HFFc6 (cell line): Measurements from ENCODE around the gene SESN1. TPM values are rescaled to one million over a fixed set of nuclear protein-coding genes. Genes with fewer than 3 reads are reported as not detected.
A peak's percentile ranks its signal among the peaks of the same experiment; 100 is the strongest.
"Not testable (repeated sequence)": the region's sequence is repeated elsewhere in the genome, so short reads cannot be mapped to it uniquely, and the experiment has no call there.

Experiments
- DNase-seq: peaks from one replicate; pipeline ENCODE4 v3.0.0-alpha.2; 2018
- H3K27ac Mint-ChIP-seq: 2 replicates; pipeline ENCODE4 v1.8.0; 2020; ENCODE audit warnings: mild to moderate bottlenecking, mixed read lengths
- H3K27me3 Mint-ChIP-seq: 2 replicates; pipeline ENCODE4 v1.8.0; 2021; ENCODE audit warnings: mild to moderate bottlenecking, moderate library complexity, mixed read lengths; ENCODE audit not compliant: insufficient read depth
- H3K36me3 Mint-ChIP-seq: 2 replicates; pipeline ENCODE4 v1.8.0; 2021; ENCODE audit warnings: low read depth, mixed read lengths
- H3K4me1 Mint-ChIP-seq: 2 replicates; pipeline ENCODE4 v1.8.0; 2020; ENCODE audit warnings: low read depth, mixed read lengths
- H3K4me3 Mint-ChIP-seq: 2 replicates; pipeline ENCODE4 v1.8.0; 2020; ENCODE audit warnings: mild to moderate bottlenecking, moderate library complexity, mixed read lengths
- H3K9me3 Mint-ChIP-seq: 2 replicates; pipeline ENCODE4 v1.8.0; 2020; ENCODE audit warnings: mild to moderate bottlenecking, mixed read lengths
- CTCF ChIP-seq: fragments of 200-600 bp; sonication (generic); IDR thresholded peaks from 2 replicates; pipeline ENCODE4 v1.5.0; 2021; ENCODE audit warnings: antibody characterized with exemption, mild to moderate bottlenecking
- total RNA-seq, 6 experiments: library from RNA; stranded (reverse); fragmentation: NEBNext Ultra II Directional; extraction: Animal tissue kit (Norgen Biotek cat#: 25700); gene quantifications; 2 replicates in 1 of 6; 3 replicates in 5 of 6; pipeline ENCODE4 v1.2.3, GENCODE V29; 2021

The SESN1 gene
- total RNA-seq, 6 experiments from 2014 or later, result 12.1 to 16.9 (median 13.7) TPM

DNA sequence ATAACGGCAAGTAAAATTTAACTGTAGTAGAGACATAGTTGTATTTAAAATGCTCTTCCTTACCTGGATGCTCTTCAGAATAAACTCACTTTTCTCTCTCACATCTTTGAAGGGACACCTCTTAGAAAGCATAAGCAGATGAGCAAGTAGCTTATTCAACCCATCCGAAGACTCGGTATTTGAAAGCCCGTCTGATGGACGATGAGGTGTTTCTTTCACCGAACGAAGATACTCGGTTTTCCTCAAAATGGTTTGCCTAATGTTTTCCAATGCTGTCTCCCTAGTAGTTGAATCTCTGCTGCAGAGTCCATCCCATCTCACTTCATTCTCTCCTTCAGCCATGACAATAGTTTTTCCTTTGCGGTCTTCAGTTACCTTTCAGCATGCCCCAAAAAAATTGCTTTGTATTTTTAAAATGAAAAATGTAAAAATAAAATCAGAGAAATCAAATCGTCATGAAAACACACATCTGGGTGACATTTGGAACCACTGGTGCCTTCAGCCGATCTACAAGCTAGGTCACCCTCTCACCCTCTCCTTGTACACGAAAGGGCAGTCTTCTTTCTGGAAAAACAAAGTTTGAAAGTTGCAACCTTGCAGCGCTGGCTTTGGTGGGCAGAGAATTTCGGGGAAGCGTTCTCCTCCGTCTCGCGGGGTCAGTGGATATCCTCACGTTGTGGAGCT is 772 bp downstream of the SESN1 start:
- Mint-ChIP-seq H3K36me3 (peaks cover 18% of the 10 kb centered on the region), H3K4me1 (peaks cover 42% of the 10 kb centered on the region), H3K9me3 (no peaks in the 10 kb centered on the region), H3K27me3 (no peaks in the 10 kb centered on the region), H3K4me3 (peak overlapping the region; percentile 95), H3K27ac (peak overlapping the region; percentile 71)
- DNase-seq, result no peak
- TF ChIP-seq CTCF, result no peak

DNA sequence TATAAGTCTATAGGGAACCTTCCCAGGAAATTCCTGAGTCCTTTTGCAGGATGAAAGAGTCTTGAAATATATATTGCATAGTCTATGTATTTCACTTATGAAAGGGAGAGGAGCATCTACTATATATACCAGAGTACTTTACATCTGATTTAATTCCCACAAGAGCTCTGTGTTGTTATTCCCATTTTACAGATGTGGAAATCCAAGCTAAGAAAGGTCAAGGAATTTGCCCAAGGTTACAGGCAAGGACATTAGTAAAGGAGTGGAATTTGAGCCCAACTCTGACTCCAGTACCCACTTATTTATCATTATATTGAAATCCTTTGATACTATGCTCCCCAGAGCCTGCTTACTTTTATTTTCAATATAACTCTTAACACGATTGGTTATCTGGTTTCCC is 2.6 kb downstream of the SESN1 start:
- Mint-ChIP-seq H3K27me3 (no peaks in the 10 kb centered on the region; the same call in 1 of the 2 replicates), H3K36me3 (0 out of 2 replicates have a peak, but pooled peaks cover 6% of the 10 kb centered on the region), H3K4me3 (peak overlapping the region; percentile 95), H3K9me3 (no peaks in the 10 kb centered on the region), H3K27ac (no peak overlapping the region), H3K4me1 (peaks cover 30% of the 10 kb centered on the region)
- no peak for DNase-seq
- TF ChIP-seq CTCF, result no peak

- no peak for DNase-seq
- Mint-ChIP-seq H3K9me3 (no peaks in the 10 kb centered on the region), H3K27ac (no peak overlapping the region), H3K36me3 (0 out of 2 replicates have a peak, but pooled peaks cover 6% of the 10 kb centered on the region), H3K4me3 (peak overlapping the region; percentile 95), H3K4me1 (peaks cover 24% of the 10 kb centered on the region), H3K27me3 (no peaks in the 10 kb centered on the region; the same call in 1 of the 2 replicates)
- no peak for TF ChIP-seq CTCF
These were observed 3.2 kb downstream of the SESN1 start for GRCh38 chr6:109091314-109092024.

- peaks cover 17% of the 10 kb centered on the region for H3K4me1 Mint-ChIP-seq
- no peaks in the 10 kb centered on the region for H3K36me3 Mint-ChIP-seq
- H3K27me3 Mint-ChIP-seq, result no peaks in the 10 kb centered on the region; the same call in 1 of the 2 replicates
- TF ChIP-seq CTCF, result no peak
- no peak overlapping the region for H3K4me3 Mint-ChIP-seq
- H3K9me3 Mint-ChIP-seq, result no peaks in the 10 kb centered on the region
- DNase-seq, result no peak
- no peak overlapping the region for H3K27ac Mint-ChIP-seq
These were observed 5.7 kb downstream of the SESN1 start for GRCh38 chr6:109088995-109089394.

- no peak for TF ChIP-seq CTCF
- Mint-ChIP-seq H3K27me3 (no peaks in the 10 kb centered on the region; the same call in 1 of the 2 replicates), H3K27ac (no peak overlapping the region), H3K4me1 (peaks cover 17% of the 10 kb centered on the region), H3K4me3 (no peak overlapping the region), H3K9me3 (no peaks in the 10 kb centered on the region), H3K36me3 (no peaks in the 10 kb centered on the region)
- DNase-seq, result no peak
These were observed 6.9 kb downstream of the SESN1 start for GRCh38 chr6:109087661-109088264.

DNA sequence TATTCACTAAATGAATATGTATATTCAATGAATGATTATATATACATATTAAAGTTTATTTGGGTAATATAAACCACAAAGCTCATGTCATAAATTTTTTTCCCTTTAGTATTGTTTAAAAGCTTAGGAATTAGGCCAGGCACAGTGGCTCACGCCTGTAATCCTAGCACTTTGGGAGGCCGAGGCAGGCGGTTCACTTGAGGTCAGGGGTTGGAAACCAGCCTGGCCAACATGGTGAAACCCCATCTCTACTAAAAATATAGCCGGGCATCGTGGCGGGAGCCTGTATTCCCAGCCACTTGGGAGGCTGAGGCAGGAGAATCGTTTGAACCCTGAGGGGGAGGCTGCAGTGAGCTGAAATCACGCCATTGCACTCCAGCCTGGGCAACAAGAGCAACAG is 10.5 kb downstream of the SESN1 start:
- DNase-seq, H3K36me3 Mint-ChIP-seq, H3K4me1 Mint-ChIP-seq, H3K27me3 Mint-ChIP-seq, H3K27ac Mint-ChIP-seq, H3K4me3 Mint-ChIP-seq, H3K9me3 Mint-ChIP-seq: not testable (repeated sequence)
